HG02852 (cell line): ENCODE measurements around the gene ASPM.
"Not testable (repeated sequence)": the region's sequence is repeated elsewhere in the genome, so short reads cannot be mapped to it uniquely, and the experiment has no call there.

Experiments
- ATAC-seq: cut with Tn5 transposase; IDR thresholded peaks from one replicate; pipeline ENCODE4 v1.9.1; 2021; ENCODE audit warnings: mild to moderate bottlenecking, moderate library complexity; ENCODE audit not compliant: unreplicated experiment

The ASPM gene

DNA sequence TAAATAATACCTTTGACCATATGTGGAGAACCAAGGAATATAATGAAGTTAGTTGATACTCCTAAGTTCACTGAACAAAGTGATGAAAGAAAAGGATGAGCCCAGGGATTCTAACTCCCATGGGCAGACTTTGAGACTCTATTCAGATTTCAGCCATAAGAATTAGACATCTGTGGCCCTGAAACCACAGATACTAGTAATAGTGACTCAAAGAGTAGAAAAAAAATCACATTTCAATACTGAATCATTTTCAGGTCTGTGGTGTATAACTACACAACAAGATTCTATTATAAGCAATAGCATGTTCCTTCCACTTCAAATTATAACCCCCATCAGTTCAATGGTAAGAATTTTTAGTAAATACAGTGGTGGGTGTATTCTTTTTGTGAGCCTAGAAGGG lies 63.0 kb downstream of the ASPM start:
- ATAC-seq = no peak

- ATAC-seq = no peak
Observed at GRCh38 chr1:197081117-197081753, 65.2 kb downstream of the ASPM start.

DNA sequence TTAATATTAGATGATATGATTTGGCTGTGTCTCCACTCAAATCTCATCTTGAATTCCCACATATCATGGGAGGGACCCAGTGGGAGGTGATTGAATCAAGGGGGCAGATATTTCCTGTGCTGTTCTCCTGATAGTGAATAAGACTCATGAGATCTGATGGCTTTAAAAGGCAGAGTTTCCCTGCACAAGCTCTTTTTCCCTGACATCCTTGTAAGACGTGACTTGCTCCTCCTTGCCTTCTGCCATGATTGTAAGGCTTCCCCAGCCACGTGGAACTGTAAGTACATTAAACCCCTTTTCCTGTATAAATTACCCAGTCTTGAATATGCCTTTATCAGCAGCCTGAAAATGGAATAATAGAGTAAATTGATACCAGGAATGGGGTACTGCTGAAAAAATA lies 66.1 kb downstream of the ASPM start:
- no peak for ATAC-seq

DNA sequence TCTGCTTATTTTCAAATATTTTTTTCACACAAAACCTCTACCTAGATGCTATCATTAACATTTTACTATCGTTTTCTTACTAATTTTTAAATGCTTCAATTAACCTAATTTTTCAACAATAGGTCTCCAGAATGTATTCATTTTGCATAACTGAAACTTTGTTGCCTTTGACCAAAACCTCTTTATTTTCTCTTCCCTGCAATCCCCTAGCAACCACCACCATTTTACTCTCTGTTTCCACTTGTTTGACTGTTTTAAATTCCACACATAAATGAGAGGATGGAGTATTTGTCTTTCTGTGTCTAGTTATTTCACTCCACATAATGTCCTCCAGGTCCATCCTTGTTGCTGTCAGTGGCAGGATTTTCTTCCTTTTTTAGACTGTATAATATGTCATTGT lies 69.9 kb downstream of the ASPM start:
- no peak for ATAC-seq

- no peak for ATAC-seq
Observed at GRCh38 chr1:197073978-197074377, 72.5 kb downstream of the ASPM start.

DNA sequence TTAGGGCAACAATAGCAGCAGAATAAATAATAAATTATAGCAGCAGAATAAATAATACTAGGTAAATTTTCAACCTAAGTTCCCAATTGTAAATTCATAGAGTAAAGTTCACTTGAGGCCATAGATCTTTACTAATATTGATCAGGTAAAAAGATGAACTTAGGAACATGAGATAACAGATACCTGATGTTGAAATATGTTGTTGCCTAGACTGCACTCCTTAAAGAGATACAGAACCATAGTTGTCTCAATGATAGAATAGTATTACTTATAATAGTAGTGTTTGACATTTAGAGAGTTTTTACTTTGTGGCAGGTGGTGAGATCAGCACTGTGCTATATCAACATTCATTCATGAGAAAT lies 79.0 kb downstream of the ASPM start:
- no peak for ATAC-seq

DNA sequence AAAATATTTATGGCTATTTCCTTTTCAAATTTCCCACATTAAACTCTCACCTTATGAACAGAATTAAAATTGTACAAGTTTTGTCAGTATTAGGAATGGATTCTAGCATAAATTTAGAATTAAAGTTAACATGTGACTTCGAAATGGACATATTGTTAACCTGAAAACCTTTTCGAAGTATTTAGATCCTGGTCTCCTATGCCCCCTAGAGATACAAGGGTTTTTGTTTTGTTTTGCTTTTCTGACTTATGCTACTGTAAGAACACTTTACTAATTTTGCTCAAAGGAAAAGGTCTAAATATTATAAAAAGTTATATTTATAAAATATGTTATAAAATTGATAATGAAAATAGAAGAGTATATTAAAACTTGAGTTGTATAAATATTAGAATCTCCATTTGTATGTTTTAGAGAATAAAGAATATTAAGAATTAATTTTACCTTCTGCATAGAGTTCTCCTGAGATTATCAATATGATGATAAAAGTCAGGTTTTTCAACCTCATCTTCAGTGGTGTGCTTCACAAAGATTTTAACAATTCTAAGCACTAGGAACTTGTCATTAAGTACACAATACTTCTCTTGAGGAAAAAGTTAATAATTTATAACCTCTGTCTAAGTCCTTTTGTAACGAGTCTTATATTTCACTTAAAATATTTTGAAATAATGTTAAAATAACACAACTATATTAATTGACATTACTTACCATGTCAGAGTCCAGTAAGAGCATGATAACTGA lies 79.6 kb downstream of the ASPM start, which contains the start of gene F13B:
Gene F13B (minus strand): TSS at position 542 of the 738 bp plus-strand sequence. CDS start 37 bp downstream, at position 505.
- no peak for ATAC-seq

DNA sequence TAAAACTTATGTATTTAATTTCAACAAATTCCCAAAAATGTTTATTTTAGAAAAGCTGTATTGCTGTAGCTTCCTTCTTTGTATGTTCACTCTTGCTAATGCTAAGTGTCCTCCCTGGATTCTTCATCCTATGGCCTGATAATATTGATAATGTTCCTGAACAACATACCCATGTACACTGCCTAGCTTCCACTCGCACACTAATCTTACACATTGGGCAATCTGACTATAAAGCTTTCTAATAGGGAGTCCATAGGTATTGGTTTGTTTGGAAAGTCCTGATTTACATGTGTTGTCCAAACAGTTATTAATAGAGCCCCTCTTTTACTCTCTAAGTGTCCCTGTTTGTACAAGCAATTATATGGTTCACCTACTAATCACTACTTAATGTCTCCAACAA lies 80.2 kb downstream of the ASPM start:
- no peak for ATAC-seq

DNA sequence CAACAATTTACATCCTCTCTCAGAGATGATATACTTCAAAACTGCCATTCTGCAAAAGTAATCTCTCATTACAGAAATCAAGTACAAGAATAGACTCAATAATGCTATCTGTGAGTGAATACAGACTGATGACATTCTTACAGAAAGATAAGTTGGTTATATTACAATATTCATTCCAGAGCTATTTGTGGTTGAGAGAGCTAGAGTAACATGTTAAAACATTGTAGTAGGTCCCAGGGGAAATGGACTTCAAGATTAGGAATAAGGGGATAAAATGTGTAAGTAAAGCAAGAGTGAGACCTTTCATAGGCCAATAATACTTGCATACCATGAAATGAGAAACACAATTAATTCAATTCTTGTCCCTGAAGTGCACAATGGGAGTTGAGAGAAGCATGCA lies 80.9 kb downstream of the ASPM start:
- ATAC-seq = no peak

DNA sequence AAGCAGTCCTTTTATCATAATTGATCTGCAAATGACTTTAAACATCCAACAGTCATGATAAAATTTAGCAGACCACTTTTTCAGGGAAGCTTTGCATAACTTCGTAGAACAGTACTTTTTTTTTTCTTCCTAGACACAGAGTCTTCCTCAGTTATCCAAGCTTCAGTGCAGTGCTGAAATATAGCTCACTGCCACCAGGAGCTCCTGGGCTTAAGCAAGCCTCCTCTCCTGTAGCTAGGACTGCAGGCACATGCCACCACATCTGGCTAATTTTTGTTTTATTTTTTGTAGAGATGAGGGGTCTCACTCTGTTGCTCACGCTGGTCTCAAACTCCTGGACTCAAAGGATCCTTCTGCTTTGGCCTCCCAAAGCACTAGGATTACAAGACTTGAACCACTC lies 83.3 kb downstream of the ASPM start:
- ATAC-seq = peak; percentile 21

- ATAC-seq = peak; percentile 96
Observed at GRCh38 chr1:197062692-197063091, 83.8 kb downstream of the ASPM start.

GRCh38 chr1:197049100-197049499 lies 97.4 kb downstream of the ASPM start:
- ATAC-seq = no peak

- ATAC-seq = no peak
Observed at GRCh38 chr1:197042676-197043341, 103.7 kb downstream of the ASPM start.

DNA sequence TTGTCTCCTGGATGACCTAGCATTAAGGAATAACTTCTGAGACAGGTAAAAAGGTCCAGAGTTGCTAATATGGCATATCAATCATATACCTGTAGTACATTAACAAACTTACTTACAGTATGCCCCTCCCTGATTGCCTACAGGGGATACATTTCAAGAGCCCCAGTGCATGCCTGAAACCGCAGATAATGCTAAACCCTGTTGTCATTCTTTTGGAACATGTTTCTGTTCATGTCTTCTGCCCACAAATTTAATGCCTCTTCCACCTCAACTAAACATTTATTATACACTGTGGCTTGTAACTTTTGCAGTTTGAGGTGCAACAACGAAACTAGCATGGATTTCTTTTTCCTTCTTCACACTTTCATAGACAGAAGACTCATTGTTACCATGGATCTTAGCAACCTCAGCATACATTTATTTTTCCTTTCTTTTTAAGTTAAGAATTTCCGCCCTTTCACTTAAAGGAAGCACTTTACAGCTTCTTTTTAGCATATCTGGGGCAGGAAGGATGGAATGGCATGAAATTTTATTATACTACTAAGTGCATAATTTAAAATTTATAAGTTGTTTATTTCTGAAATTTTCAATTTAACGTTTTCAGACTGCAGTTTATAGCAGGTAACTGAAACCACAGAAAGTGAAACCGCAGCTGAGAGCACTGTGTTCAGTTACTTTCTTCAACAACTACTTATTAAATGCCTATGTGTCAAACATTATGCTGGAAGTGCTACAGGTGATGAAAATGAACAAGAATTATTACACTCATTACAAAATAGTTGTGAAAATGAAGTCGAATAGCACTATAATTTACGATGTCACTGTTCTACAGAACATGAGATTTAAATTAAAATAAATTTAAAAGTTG lies 104.7 kb downstream of the ASPM start:
- ATAC-seq = peak; percentile 85

DNA sequence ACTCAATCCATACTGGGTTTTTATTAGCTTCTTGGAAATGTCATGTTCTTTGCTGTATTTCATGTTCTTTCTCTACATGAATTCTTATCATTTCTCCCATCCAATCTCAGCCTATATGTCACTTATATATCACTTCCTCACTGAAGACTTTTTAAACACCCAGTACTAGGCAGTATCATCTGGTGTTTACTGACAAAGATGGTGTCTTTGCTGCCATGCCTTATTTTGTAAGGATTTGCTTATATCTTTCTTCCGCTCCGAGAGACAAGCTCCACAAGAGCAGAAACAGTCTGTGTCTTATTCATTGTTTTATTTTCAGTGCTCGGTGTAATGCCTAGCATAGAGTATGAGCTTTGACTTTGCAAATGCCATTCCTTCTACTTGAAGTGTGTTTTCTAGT lies 109.6 kb downstream of the ASPM start:
- ATAC-seq = no peak

- not testable (repeated sequence) for ATAC-seq
Observed at GRCh38 chr1:197034631-197035339, 111.7 kb downstream of the ASPM start.
